Peyer's patch (tissue), 4 donors: ENCODE measurements around the gene OST4. TPM values are rescaled to one million over a fixed set of nuclear protein-coding genes. Genes with fewer than 3 reads are reported as not detected.

Source experiments
- DNase-seq, 3 donors: peaks; one replicate each; pipeline ENCODE4 v3.0.0-alpha.2; 2017 to 2019
- H3K27ac ChIP-seq, 4 donors: fragments of 200-600 bp; sonication (generic); one replicate each; pipeline ENCODE4 v1.5.1; 2016 to 2019
- H3K27me3 ChIP-seq, 2 donors: fragments of 200-600 bp; sonication (generic); one replicate each; pipeline ENCODE4 v1.5.1; 2019
- H3K36me3 ChIP-seq, 3 donors: fragments of 200-600 bp; sonication (generic); one replicate each; pipeline ENCODE4 v1.5.1; 2016 to 2019
- H3K4me1 ChIP-seq, 4 donors: fragments of 200-600 bp; sonication (generic); one replicate each; pipeline ENCODE4 v1.5.1; 2016 to 2019
- H3K4me3 ChIP-seq, 4 donors: fragments of 200-600 bp; sonication (generic); 1 replicate in 3 of 4; 2 replicates in 1 of 4; pipeline ENCODE4 v1.5.1; 2016 to 2019; ENCODE audit warnings: mild to moderate bottlenecking in 1 of 4
- H3K9me3 ChIP-seq, 4 donors: fragments of 200-600 bp; sonication (generic); one replicate each; pipeline ENCODE4 v1.5.1; 2016 to 2019; ENCODE audit warnings: mild to moderate bottlenecking in 1 of 4
- POLR2A ChIP-seq, 2 donors: fragments of 450-650 bp; IDR thresholded peaks; one replicate each; pipeline ENCODE4 v1.5.1; 2017; ENCODE audit warnings: antibody characterized with exemption in 2 of 2, mild to moderate bottlenecking in 2 of 2, moderate library complexity in 2 of 2
- total RNA-seq, 4 donors: library from RNA; depleted of rRNA; stranded (reverse); fragments of >200 nt; gene quantifications; one replicate each; pipeline ENCODE4 v1.1.0, GENCODE V29; 2016
- TF ChIP-seq, protein P1 (sequence below), 6 experiments: fragments of 450-650 bp in 4 of 6; fragments of 200-600 bp in 2 of 6; sonication (generic) in 1 of 6; IDR thresholded peaks; one replicate each; pipeline ENCODE4 v1.5.1; 2017 to 2019; ENCODE audit warnings: antibody characterized with exemption in 6 of 6, mild to moderate bottlenecking in 3 of 6, moderate library complexity in 1 of 6

The OST4 gene
- total RNA-seq, 4 donors from 2014 or later, result 136 to 329 (median 225) TPM

DNA sequence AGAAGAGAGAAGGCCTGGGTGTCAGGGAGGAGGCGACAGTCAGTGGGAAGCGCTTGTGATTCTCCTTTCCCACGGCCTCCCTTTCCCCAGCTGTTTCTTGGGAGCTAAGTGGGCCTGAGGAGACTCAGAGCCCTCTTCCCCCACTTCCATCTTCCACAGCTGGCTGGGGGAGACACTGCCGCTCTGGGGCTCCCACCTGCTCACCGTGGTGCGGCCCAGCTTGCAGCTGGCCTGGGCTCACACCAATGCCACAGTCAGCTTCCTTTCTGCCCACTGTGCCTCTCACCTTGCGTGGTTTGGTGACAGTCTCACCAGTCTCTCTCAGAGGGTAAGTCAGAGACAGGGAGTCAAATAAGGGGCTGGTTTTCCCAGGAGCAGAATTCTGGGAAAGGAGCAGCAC lies 31.6 kb downstream of the OST4 start:
- TF ChIP-seq POLR2A (IDR thresholded peaks at IDR 0.05), result no peak
- TF ChIP-seq, protein P1, sequence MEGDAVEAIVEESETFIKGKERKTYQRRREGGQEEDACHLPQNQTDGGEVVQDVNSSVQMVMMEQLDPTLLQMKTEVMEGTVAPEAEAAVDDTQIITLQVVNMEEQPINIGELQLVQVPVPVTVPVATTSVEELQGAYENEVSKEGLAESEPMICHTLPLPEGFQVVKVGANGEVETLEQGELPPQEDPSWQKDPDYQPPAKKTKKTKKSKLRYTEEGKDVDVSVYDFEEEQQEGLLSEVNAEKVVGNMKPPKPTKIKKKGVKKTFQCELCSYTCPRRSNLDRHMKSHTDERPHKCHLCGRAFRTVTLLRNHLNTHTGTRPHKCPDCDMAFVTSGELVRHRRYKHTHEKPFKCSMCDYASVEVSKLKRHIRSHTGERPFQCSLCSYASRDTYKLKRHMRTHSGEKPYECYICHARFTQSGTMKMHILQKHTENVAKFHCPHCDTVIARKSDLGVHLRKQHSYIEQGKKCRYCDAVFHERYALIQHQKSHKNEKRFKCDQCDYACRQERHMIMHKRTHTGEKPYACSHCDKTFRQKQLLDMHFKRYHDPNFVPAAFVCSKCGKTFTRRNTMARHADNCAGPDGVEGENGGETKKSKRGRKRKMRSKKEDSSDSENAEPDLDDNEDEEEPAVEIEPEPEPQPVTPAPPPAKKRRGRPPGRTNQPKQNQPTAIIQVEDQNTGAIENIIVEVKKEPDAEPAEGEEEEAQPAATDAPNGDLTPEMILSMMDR (IDR thresholded peaks at IDR 0.05), result no peak
- Histone ChIP-seq H3K27me3 (no peaks in the 10 kb centered on the region), H3K27ac (no peak overlapping the region), H3K4me3 (no peak overlapping the region), H3K4me1 (peaks cover 0 to 14% (median 0%) of the 10 kb centered on the region in 4 donors), H3K9me3 (no peaks in the 10 kb centered on the region), H3K36me3 (peaks cover 0 to 68% (median 0%) of the 10 kb centered on the region in 3 donors)
- peak in 1 of 3 donors; percentile 32 for DNase-seq

DNA sequence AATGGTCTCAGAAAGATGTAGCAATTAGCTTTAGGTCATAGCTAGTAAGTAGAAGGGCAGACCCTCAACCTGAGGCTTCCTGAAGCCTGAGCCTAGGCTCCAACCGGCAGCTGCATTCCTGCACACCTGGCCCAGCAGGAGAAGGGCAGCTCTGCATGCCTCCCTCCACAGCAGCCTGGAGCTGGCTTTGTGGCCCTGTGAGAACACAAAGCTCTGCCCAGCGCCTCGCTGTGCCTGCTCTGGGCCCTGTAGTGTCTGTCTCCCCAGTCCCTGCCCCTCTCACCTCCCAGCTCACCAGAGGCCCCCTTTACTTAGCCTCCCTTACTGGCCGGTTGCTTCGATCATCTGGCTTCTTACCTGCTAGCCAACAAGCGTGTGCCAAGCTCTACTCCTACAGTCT lies 32.0 kb downstream of the OST4 start:
- no peak for DNase-seq
- no peak overlapping the region for H3K27ac ChIP-seq
- H3K27me3 ChIP-seq, result no peaks in the 10 kb centered on the region
- peaks cover 0 to 70% (median 0%) of the 10 kb centered on the region in 3 donors for H3K36me3 ChIP-seq
- no peak for TF ChIP-seq POLR2A (IDR thresholded peaks at IDR 0.05)
- TF ChIP-seq, protein P1 (IDR thresholded peaks at IDR 0.05), result no peak
- H3K4me1 ChIP-seq, result peaks cover 0 to 18% (median 0%) of the 10 kb centered on the region in 4 donors
- H3K4me3 ChIP-seq, result no peak overlapping the region
- H3K9me3 ChIP-seq, result no peaks in the 10 kb centered on the region

DNA sequence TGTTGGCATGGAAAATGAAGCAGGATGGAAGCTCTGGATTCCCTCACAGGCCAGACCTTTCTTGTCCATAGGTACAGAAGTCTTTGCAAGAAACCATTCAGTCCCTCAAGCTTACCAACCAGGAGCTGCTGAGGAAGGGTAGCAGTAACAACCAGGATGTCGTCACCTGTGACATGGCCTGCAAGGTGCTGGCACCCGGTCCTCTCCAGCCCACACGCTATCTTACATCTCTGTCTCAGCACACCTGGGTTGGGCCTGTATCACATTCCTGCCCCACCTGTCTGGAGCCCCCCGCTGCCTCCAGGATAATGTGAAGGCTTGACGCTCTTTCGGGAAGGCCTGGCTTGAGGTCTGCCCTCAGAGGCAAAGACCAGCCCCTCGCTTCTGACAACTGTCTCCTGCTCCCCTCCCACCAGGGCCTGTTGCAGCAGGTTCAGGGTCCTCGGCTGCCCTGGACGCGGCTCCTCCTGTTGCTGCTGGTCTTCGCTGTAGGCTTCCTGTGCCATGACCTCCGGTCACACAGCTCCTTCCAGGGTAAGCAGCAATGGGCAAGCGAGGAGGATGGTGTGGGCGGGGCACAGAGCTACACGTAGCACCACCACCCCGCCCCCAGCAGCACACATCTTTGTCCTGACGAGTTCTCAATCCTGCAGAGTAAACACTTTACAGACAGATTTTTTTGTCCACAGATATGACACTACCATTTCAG lies 32.7 kb downstream of the OST4 start:
- Histone ChIP-seq H3K4me1 (peaks cover 0 to 24% (median 2%) of the 10 kb centered on the region in 4 donors), H3K36me3 (peaks cover 0 to 70% (median 0%) of the 10 kb centered on the region in 3 donors), H3K27me3 (no peaks in the 10 kb centered on the region), H3K9me3 (no peaks in the 10 kb centered on the region), H3K27ac (no peak overlapping the region), H3K4me3 (no peak overlapping the region)
- no peak for TF ChIP-seq POLR2A (IDR thresholded peaks at IDR 0.05)
- TF ChIP-seq, protein P1 (IDR thresholded peaks at IDR 0.05), result no peak
- DNase-seq, result no peak

DNA sequence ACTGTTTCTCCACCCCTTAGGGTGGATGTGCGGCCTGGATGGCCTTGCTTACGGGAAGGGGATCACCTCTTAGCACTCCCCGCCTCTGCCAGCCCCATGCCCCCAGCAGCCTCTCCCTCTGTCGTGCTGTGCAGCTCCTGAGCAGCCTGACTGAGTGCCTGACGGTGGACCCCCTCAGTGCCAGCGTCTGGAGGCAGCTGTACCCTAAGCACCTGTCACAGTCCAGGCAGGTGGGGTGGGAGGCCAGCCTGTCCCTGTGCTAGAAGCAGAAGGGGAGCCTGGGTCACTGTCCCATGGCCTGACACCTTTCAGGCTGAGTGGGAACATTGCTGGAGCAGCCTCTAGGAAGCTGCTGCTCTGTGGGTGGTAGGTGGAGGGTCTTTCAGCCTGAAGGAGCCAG lies 33.4 kb downstream of the OST4 start:
- no peak for DNase-seq
- Histone ChIP-seq H3K27me3 (no peaks in the 10 kb centered on the region), H3K4me1 (peaks cover 0 to 20% (median 5%) of the 10 kb centered on the region in 4 donors), H3K36me3 (peaks cover 0 to 70% (median 0%) of the 10 kb centered on the region in 3 donors), H3K4me3 (no peak overlapping the region), H3K27ac (no peak overlapping the region), H3K9me3 (no peaks in the 10 kb centered on the region)
- TF ChIP-seq, protein P1 (IDR thresholded peaks at IDR 0.05), result no peak
- no peak for TF ChIP-seq POLR2A (IDR thresholded peaks at IDR 0.05)

DNA sequence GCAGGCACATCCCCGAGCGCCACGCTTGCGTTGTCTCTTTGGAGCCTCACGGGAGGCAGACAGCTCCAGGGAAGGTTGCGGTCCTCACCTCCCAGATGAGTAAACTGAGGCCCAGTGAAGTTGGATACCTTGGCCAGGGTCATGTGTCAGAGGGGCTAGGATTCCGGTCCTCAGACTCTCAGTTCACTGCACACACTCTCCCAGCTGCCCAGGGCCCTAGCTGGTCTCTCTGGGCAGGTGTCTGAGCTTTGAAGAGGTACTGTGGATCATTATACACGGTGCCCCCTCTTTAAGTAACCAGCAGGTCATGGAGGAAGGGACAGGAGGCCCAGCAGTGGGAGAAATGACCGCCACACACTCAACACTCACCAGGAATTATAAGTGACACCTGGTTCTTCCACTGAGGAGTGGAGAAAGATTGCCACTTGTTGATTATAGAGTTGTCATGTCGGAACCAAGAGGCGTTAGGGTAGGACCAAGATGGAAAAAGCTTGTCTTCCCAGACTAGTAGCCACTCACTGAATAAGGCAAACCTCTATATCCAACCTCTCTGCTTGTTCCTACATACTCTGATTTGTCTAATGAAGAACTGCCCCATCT lies 38.1 kb downstream of the OST4 start:
- Histone ChIP-seq H3K4me1 (peaks cover 0 to 20% (median 5%) of the 10 kb centered on the region in 4 donors), H3K9me3 (no peaks in the 10 kb centered on the region), H3K36me3 (peaks cover 0 to 37% (median 0%) of the 10 kb centered on the region in 3 donors), H3K4me3 (peak overlapping the region; percentile 71 to 98 (median 90)), H3K27me3 (no peaks in the 10 kb centered on the region), H3K27ac (peak overlapping the region; percentile 79 to 87 (median 84))
- TF ChIP-seq, protein P1 (IDR thresholded peaks at IDR 0.05), result no peak
- no peak for TF ChIP-seq POLR2A (IDR thresholded peaks at IDR 0.05)
- no peak for DNase-seq
